Activated T-cell treated with anti-CD3 and anti-CD28 coated beads, Interleukin-2, amount 50 U/mL, for 4 hours (primary cell): ENCODE results near the gene PRM1. TPM values are rescaled to one million over a fixed set of nuclear protein-coding genes. Genes with fewer than 3 reads are reported as not detected.
A peak's percentile ranks its signal among the peaks of the same experiment; 100 is the strongest.

Experiments used
- ATAC-seq, 2 donors: fragments of 200-7000 bp; cut with Tn5 transposase; one replicate each; pipeline ENCODE4 v1.10.0; 2021
- DNase-seq: peaks from one replicate; pipeline ENCODE4 v3.0.0-alpha.2; 2020
- H3K27me3 Mint-ChIP-seq: one replicate; pipeline ENCODE4 v1.8.0; 2021; ENCODE audit warnings: low read depth, mixed read lengths
- H3K36me3 Mint-ChIP-seq: one replicate; pipeline ENCODE4 v1.8.0; 2022; ENCODE audit warnings: mixed read lengths; ENCODE audit not compliant: insufficient read depth
- H3K4me1 Mint-ChIP-seq: one replicate; pipeline ENCODE4 v1.8.0; 2021; ENCODE audit warnings: low read depth, mixed read lengths
- H3K4me3 Mint-ChIP-seq: one replicate; pipeline ENCODE4 v1.8.0; 2021; ENCODE audit warnings: mild to moderate bottlenecking, moderate library complexity, mixed read lengths
- H3K9me3 Mint-ChIP-seq: one replicate; pipeline ENCODE4 v1.8.0; 2021; ENCODE audit warnings: mixed read lengths
- total RNA-seq, 3 donors: library from RNA; stranded (reverse); gene quantifications; one replicate each; pipeline ENCODE4 v1.2.1, GENCODE V29; 2021

The PRM1 gene
- total RNA-seq, 3 donors from 2014 or later: not detected

DNA sequence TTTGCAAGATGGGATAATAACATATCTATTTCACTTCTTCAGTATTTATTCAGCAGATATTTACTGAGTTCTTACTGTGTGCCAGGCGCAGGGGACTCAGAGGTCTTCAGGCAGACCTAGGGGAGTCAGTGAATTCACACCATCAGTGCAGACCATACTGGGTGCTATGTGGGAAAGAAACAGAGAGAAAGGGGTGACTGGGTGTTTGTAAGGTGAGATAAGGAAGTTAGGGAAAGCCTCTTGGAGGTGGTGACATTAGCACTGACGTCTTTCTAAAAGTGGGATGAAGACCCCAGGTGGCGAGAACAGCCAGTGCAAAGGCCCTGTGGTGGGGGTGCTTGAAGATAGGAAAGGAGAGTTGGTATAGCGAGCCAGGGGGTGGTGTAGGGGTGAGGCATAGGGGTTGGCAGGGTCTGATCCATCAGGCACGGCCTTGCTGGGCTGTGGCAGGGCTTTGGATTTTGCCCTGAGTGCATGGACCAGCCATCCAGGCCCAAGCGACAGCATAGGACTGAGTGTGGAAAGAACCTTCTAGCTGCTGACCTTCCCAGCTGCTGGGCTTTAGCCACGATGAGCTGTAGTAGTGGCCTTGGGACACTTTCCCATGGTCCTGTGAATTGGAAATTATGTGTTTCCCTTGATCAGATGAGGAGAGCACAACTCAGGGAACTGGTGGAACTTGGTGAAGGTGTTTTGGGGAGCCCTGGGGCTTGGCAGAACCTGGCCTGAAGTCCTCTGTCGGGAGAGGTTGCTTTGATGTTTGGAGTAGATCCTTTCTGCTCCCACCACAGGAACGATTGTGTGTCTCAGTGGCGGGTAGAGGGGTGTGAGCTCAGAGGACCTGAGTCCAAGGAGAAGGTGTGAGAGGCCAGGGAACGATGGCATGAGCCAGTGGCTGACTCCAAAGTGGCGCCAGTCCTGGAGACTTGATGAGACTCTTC, 21.2 kb downstream of the PRM1 start:
- Mint-ChIP-seq H3K4me3 (no peak overlapping the region), H3K9me3 (no peaks in the 10 kb centered on the region), H3K36me3 (no peaks in the 10 kb centered on the region), H3K4me1 (peaks cover 51% of the 10 kb centered on the region), H3K27me3 (no peaks in the 10 kb centered on the region)
- no peak for DNase-seq
- no peak for ATAC-seq

DNA sequence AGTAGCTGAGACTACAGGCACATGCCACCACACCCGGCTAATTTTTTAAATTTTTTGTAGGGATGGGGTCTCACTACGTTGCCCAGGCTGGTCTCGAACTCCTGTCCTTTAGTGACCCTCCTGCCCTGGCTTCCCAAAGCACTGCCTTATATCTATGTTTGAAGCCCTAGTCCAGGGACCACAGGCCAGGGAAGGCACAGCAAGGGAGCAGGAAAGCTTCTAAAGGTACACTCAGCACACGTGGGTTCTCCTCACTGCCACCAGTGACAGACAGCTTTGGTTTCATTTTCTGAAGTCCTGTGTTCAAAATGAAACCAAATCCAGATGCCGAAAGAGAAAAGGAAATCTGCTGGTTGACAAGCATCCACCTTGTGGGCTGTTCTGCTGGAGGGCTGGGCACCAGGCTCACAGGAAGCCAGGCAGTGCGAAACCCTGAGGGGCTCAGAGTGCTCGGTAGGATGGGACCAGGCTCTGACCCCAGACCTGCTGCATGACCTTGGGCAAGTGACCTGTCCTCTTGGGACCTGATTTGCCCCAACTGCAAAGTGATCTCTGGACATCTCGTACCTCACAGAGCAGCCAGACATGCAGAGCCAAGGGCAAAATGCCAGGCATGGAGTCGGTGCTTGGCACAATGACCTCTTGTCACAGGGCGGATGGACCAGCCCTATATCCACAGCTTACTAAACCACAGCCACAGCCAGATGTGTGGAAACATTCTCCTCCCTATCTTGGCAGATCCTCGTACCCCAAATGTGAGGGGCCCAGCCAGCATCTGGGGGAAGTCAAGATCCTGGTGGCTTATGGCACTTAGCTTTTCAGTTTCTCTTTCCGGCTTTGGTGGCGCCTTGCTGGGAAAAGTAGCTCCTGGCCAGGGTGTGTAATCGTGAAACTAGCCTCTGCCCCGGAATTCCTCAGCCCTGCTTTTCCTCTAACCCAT, 22.3 kb downstream of the PRM1 start:
- Mint-ChIP-seq H3K9me3 (no peaks in the 10 kb centered on the region), H3K36me3 (peaks cover 3% of the 10 kb centered on the region), H3K27me3 (no peaks in the 10 kb centered on the region), H3K4me1 (peaks cover 41% of the 10 kb centered on the region), H3K4me3 (peak overlapping the region; percentile 38)
- DNase-seq (peak; percentile 12), ATAC-seq (peak; percentile 9)

- H3K36me3 Mint-ChIP-seq: peaks cover 16% of the 10 kb centered on the region
- peak; percentile 52 for DNase-seq
- H3K4me3 Mint-ChIP-seq: peak overlapping the region; percentile 92
- ATAC-seq: no peak
- no peaks in the 10 kb centered on the region for H3K27me3 Mint-ChIP-seq
- H3K4me1 Mint-ChIP-seq: peaks cover 40% of the 10 kb centered on the region
- H3K9me3 Mint-ChIP-seq: no peaks in the 10 kb centered on the region
Observed at GRCh38 chr16:11257131-11257938, 23.8 kb downstream of the PRM1 start.

- peaks cover 46% of the 10 kb centered on the region for H3K4me1 Mint-ChIP-seq
Observed at GRCh38 chr16:11256661-11257130, 24.4 kb downstream of the PRM1 start.

DNA sequence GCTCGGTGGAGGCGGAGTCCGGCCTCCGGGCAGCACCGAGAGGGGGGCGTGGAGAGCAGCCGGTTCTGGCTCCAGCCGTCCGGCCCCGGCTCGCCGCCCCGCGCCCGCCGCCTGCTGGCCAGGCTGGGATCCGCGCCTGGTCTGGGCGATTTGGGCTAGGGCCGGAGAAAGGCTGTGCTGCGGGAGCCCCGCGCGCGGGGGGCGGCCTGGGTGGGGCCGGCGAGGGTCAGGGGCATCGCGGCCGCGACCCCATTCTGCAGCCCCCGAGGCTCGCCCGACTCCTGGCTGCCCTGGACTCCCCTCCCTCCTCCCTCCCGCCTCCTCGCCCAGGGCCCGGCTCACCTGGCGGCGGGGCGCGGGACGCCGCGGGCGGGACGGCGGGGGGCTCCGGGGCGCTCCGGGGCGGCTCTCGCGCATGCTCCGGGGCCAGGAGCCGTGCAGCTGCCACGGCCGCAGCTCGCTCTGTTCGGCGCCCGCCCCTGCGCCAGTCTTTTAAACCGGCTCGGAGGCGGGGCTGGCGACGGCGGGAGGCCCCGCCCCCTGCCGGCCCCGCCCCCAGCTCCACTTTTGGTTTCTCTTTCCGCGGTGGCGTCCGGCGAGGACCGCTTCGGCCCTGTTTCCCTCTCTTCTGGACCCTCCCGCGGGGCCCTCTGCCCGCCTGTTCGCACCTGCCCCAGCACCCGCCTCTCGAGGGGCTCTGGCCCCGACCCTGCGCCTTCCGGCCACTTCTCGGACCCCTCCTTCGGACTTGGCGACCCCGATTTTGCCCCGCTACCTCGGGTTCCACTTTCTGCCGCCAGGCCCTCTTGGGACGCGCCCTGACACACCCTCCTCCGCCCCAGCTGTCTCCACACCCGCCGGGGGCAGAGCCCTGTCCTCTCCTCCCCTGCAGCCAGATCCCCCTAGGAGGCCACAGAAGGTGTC, 25.1 kb downstream of the PRM1 start, which contains the start of gene SOCS1:
SOCS1 (minus strand) TSS at position 468 of the 924 bp plus-strand sequence. CDS start 726 bp downstream, outside the sequence.
- peak; percentile 67 to 68 for ATAC-seq
- H3K4me1 Mint-ChIP-seq: peaks cover 50% of the 10 kb centered on the region

More at GRCh38 chr16:11256661-11257130, 24.4 kb downstream of the PRM1 start:
- ATAC-seq (no peak), DNase-seq (peak; percentile 28)
- H3K27me3 Mint-ChIP-seq: no peaks in the 10 kb centered on the region
- H3K36me3 Mint-ChIP-seq: peaks cover 22% of the 10 kb centered on the region
- H3K9me3 Mint-ChIP-seq: no peaks in the 10 kb centered on the region
- peak overlapping the region; percentile 92 for H3K4me3 Mint-ChIP-seq

DNA sequence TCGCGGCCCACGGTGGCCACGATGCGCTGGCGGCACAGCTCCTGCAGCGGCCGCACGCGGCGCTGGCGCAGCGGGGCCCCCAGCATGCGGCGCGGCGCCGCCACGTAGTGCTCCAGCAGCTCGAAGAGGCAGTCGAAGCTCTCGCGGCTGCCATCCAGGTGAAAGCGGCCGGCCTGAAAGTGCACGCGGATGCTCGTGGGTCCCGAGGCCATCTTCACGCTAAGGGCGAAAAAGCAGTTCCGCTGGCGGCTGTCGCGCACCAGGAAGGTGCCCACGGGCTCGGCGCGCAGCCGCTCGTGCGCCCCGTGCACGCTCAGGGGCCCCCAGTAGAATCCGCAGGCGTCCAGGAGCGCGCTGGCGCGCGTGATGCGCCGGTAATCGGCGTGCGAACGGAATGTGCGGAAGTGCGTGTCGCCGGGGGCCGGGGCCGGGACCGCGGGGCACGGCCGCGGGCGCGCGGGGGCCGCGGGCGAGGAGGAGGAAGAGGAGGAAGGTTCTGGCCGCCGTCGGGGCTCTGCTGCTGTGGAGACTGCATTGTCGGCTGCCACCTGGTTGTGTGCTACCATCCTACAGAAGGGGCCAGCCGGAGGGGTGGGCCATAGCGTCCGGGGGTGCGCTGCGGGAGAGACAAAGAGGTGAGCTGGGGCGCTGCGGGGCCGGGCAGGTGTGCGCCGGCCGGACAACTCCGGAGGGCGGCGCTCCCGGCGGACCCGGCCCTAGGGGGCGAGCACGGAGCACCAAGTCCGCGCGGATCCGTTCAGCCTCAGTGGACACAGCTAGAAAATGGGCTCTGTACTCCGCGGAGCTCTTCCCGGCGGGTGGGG, 26.0 kb downstream of the PRM1 start:
- Mint-ChIP-seq H3K4me3 (peak overlapping the region; percentile 94), H3K9me3 (no peaks in the 10 kb centered on the region), H3K27me3 (no peaks in the 10 kb centered on the region), H3K36me3 (peaks cover 28% of the 10 kb centered on the region), H3K4me1 (peaks cover 56% of the 10 kb centered on the region)
- ATAC-seq: peak; percentile 1 to 2
- peak; percentile 58 for DNase-seq

More for the DNA sequence above, 25.1 kb downstream of the PRM1 start, which contains the start of gene SOCS1:
- peak; percentile 89 for DNase-seq
- H3K4me3 Mint-ChIP-seq: peak within 1 kb of the TSS; percentile 94
- H3K9me3 Mint-ChIP-seq: no peaks in the 10 kb centered on the region
- H3K36me3 Mint-ChIP-seq: peaks cover 23% of the 10 kb centered on the region
- H3K27me3 Mint-ChIP-seq: no peaks in the 10 kb centered on the region

GRCh38 chr16:11253995-11254912, 26.9 kb downstream of the PRM1 start:
- no peak for ATAC-seq
- H3K4me1 Mint-ChIP-seq: peaks cover 52% of the 10 kb centered on the region
- no peaks in the 10 kb centered on the region for H3K27me3 Mint-ChIP-seq
- H3K36me3 Mint-ChIP-seq: peaks cover 28% of the 10 kb centered on the region
- H3K4me3 Mint-ChIP-seq: peak overlapping the region; percentile 94
- no peak for DNase-seq
- no peaks in the 10 kb centered on the region for H3K9me3 Mint-ChIP-seq

DNA sequence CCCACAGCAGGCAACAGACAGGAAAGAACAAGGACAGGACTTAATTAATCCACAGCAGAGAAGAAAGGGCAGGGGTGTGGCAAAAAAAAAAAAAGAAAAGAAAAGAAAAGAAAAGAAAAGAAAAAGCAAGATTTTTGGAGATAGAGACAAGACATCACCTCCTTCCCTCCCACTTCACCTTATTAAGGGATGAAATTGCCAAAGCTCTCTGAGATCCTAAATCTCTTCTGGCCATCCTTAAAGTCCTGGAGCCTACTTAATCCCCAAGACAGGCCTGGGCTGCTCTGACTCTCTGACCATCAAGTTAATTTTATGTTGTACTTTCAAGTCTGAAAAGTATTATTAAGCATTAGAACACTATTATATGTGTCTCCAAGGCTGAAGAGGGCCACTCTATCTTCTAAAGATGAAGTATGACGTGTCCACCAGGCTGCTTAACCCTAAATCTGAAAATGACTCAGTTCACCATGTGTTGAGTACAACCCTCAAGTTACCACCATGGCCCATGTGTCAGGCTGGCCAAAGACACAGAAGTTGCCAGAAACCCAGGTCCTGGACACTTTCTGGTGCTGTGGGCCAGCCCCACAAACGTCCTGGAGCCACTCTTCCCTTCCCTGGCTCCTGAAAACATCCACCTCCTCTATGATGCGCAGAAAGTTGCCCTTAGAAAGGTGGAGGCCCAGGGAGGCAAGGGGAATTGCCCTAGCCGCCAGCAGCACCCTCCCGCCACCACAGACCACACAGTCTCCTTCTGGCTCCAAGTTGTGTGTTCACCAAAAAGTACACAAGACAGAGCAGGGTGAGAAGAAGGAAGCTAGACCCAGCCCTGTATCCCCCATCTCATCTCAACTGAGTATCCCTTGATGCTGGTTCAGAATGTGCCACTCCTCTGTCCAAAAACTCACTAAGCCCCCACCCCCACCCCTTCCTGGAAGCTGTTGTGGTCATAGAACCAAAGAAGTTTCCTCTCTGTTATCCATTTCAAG, 27.8 kb downstream of the PRM1 start:
- Mint-ChIP-seq H3K4me1 (peaks cover 43% of the 10 kb centered on the region), H3K36me3 (peaks cover 28% of the 10 kb centered on the region), H3K4me3 (peak overlapping the region; percentile 94), H3K9me3 (no peaks in the 10 kb centered on the region), H3K27me3 (no peaks in the 10 kb centered on the region)
- ATAC-seq: peak; percentile 6 to 12
- peak; percentile 43 for DNase-seq

DNA sequence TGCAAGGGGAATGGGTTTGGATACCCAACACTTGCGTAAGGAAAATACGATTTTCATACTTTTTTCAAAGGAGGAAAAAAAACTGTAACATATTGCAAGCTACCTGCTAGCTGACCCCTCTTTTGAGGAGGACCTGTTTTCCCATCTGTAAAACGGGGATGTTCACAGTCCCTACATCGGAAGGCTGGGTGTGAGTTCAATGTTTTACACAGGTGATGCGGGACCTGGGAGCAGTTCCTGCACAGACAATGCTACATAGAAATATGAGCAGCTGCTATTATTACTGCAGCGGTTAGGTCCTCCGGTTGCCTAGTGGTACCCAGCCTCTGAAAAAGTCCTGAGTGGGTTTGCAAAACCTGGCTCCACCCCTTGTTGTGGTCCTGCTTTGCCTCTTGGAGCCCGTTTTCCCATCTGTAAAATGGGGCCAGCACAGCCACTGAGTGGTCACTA, 28.6 kb downstream of the PRM1 start:
- H3K36me3 Mint-ChIP-seq: peaks cover 28% of the 10 kb centered on the region
- H3K27me3 Mint-ChIP-seq: no peaks in the 10 kb centered on the region
- no peaks in the 10 kb centered on the region for H3K9me3 Mint-ChIP-seq
- ATAC-seq (no peak), DNase-seq (no peak)
- peaks cover 37% of the 10 kb centered on the region for H3K4me1 Mint-ChIP-seq
- peak overlapping the region; percentile 94 for H3K4me3 Mint-ChIP-seq
